Naive thymus-derived CD8-positive, alpha-beta T cell (primary cell): ENCODE measurements around the gene CD163L1. TPM values are rescaled to one million over a fixed set of nuclear protein-coding genes. Genes with fewer than 3 reads are reported as not detected.

Source experiments
- ATAC-seq, 2 donors: fragments of 150-1000 bp; cut with Tn5 transposase in 1 of 2; sonication (Bioruptor Pico), chemical (Tn5 transposase) in 1 of 2; 1 replicate in 1 of 2; 2 replicates in 1 of 2; pipeline ENCODE4 v1.10.0; 2021; ENCODE audit warnings: mild to moderate bottlenecking in 2 of 2, moderate library complexity in 2 of 2
- POLR2A ChIA-PET: fragments of 350-600 bp; sonication (Branson Sonifier 250); formaldehyde crosslinking; loops from one replicate; lab custom pipeline; 2021; ENCODE audit warnings: antibody characterized with exemption; lab: Charles Lee
- DNase-seq, 10 donors: peaks; one replicate each; pipeline versions ENCODE4 v3.0.0 to v3.0.0-alpha.2; 2020 to 2022
- H3K27ac Mint-ChIP-seq, 10 donors: one replicate each; pipeline ENCODE4 v1.8.0; 2020 to 2022; ENCODE audit warnings: mild to moderate bottlenecking in 10 of 10, mixed read lengths in 10 of 10, moderate library complexity in 4 of 10, inconsistent platforms in 1 of 10
- H3K27me3 Mint-ChIP-seq, 5 donors: one replicate each; pipeline ENCODE4 v1.8.0; 2021 to 2022; ENCODE audit warnings: mixed read lengths in 5 of 5
- H3K36me3 Mint-ChIP-seq, 3 donors: one replicate each; pipeline ENCODE4 v1.8.0; 2020 to 2022; ENCODE audit warnings: mixed read lengths in 3 of 3, mild to moderate bottlenecking in 2 of 3, inconsistent platforms in 1 of 3
- H3K4me1 Mint-ChIP-seq, 4 donors: one replicate each; pipeline ENCODE4 v1.8.0; 2021 to 2022; ENCODE audit warnings: mixed read lengths in 4 of 4
- H3K4me3 Mint-ChIP-seq, 10 donors: one replicate each; pipeline ENCODE4 v1.8.0; 2020 to 2022; ENCODE audit warnings: mild to moderate bottlenecking in 10 of 10, mixed read lengths in 10 of 10, moderate library complexity in 6 of 10, inconsistent platforms in 1 of 10
- H3K9me3 Mint-ChIP-seq, 9 donors: one replicate each; pipeline ENCODE4 v1.8.0; 2020 to 2022; ENCODE audit warnings: mixed read lengths in 9 of 9, mild to moderate bottlenecking in 3 of 9, inconsistent platforms in 1 of 9, moderate library complexity in 1 of 9
- polyA plus RNA-seq, 3 donors: library from polyadenylated mRNA; unstranded; fragments of 300-500 nt; fragmentation: Illumina TruSeq; gene quantifications; one replicate each; pipeline ENCODE4 v1.2.3, GENCODE V29; 2021
- total RNA-seq, 8 experiments: library from RNA in 2 of 8; stranded (reverse) in 2 of 8; gene quantifications; one replicate each; pipeline ENCODE4 v1.2.3 and lab custom pipeline; 2021 to 2026

Gene CD163L1
- total RNA-seq (1 to 10 TPM in 1 of 2 experiments, under 1 TPM in 1; 0.33 to 2.9 TPM), polyA plus RNA-seq (not detected), total RNA-seq (lab: John Stamatoyannopoulos, UW) (0 to 0.30 (median 0.12) reads per million in 6 experiments)

DNA sequence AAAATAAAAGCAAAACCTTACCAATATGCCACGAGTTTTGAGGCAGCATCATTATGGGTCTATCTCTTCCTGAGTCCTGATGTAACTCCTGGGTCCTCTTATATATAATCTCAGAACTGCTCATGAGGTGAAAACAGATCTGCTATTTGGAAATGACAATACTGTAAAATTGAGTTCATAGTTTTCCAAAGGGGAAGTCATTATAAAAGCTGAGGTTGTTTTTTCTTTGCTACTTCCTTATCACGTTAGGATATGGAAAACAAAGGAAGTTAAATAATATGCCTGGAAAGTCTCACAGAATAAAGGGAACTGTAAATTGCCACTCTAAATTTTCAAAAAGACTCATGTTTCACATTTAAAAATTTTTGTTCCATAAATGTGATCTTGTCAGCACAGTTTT, at the start of gene CD163L1:
Gene CD163L1 (minus strand): TSS at position 78 of the 400 bp plus-strand sequence. CDS start 26 bp downstream, at position 52.
- POLR2A ChIA-PET: no interaction called here
- Mint-ChIP-seq H3K4me1 (peaks cover 4 to 6% (median 5%) of the 10 kb centered on the region in 4 donors), H3K4me3 (no peak within 1 kb of the TSS), H3K36me3 (peaks cover 0 to 2% (median 0%) of the 10 kb centered on the region in 3 donors), H3K9me3 (peaks cover 0 to 10% (median 4%) of the 10 kb centered on the region in 9 donors), H3K27ac (no peak within 1 kb of the TSS), H3K27me3 (peaks cover 22 to 30% (median 26%) of the 10 kb centered on the region in 5 donors)
- ATAC-seq (no peak), DNase-seq (no peak)

- no peak for DNase-seq
- H3K36me3 Mint-ChIP-seq: no peaks in the 10 kb centered on the region
- ATAC-seq: no peak
- no peak overlapping the region for H3K4me3 Mint-ChIP-seq
- peaks cover 0 to 3% (median 0%) of the 10 kb centered on the region in 9 donors for H3K9me3 Mint-ChIP-seq
- POLR2A ChIA-PET: no interaction called here
- H3K4me1 Mint-ChIP-seq: no peaks in the 10 kb centered on the region
- H3K27me3 Mint-ChIP-seq: peaks cover 11 to 37% (median 18%) of the 10 kb centered on the region in 5 donors
- H3K27ac Mint-ChIP-seq: no peak overlapping the region
Measured at GRCh38 chr12:7493006-7493405, 49.1 kb upstream of the CD163L1 start.

DNA sequence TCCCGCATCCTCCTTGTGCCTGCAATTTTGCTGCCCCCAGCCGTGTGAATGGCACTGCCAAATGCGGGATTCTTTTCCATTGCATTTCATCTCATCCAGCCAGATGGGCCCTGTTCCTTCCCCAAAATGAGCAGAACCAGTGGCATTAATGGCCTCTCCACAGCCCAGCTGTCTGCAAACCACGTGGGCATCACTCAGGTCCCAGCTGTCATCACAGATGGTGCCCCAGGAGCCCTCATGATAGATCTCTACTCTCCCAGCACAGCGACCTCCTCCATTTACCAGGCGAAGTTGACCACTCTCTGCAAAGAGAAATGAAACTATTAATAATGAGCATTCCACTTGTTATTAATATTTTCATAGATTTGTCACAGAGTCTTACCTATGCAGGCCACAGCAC, 42.6 kb upstream of the CD163L1 start:
- no peaks in the 10 kb centered on the region for H3K36me3 Mint-ChIP-seq
- H3K27ac Mint-ChIP-seq: no peak overlapping the region
- no peaks in the 10 kb centered on the region for H3K9me3 Mint-ChIP-seq
- H3K27me3 Mint-ChIP-seq: peaks cover 0 to 10% (median 4%) of the 10 kb centered on the region in 5 donors
- ATAC-seq: no peak
- no peak for DNase-seq
- no peak overlapping the region for H3K4me3 Mint-ChIP-seq
- POLR2A ChIA-PET: no interaction called here
- H3K4me1 Mint-ChIP-seq: no peaks in the 10 kb centered on the region

GRCh38 chr12:7485095-7485494, 41.1 kb upstream of the CD163L1 start:
- Mint-ChIP-seq H3K9me3 (no peaks in the 10 kb centered on the region), H3K4me1 (no peaks in the 10 kb centered on the region), H3K27ac (no peak overlapping the region), H3K36me3 (no peaks in the 10 kb centered on the region), H3K4me3 (no peak overlapping the region), H3K27me3 (peaks cover 0 to 8% (median 4%) of the 10 kb centered on the region in 5 donors)
- DNase-seq: no peak
- ATAC-seq: no peak
- POLR2A ChIA-PET: no interaction called here

GRCh38 chr12:7483343-7483742, 39.4 kb upstream of the CD163L1 start:
- DNase-seq (no peak), ATAC-seq (no peak)
- Mint-ChIP-seq H3K27ac (no peak overlapping the region), H3K36me3 (no peaks in the 10 kb centered on the region), H3K9me3 (no peaks in the 10 kb centered on the region), H3K4me1 (no peaks in the 10 kb centered on the region), H3K27me3 (peaks cover 0 to 7% (median 3%) of the 10 kb centered on the region in 5 donors), H3K4me3 (no peak overlapping the region)
- POLR2A ChIA-PET: no interaction called here

- H3K4me1 Mint-ChIP-seq: no peaks in the 10 kb centered on the region
- H3K9me3 Mint-ChIP-seq: peaks cover 0 to 19% (median 0%) of the 10 kb centered on the region in 9 donors
- H3K36me3 Mint-ChIP-seq: no peaks in the 10 kb centered on the region
- H3K27me3 Mint-ChIP-seq: peaks cover 0 to 4% (median 0%) of the 10 kb centered on the region in 5 donors
- DNase-seq (no peak), ATAC-seq (no peak)
- H3K27ac Mint-ChIP-seq: no peak overlapping the region
- POLR2A ChIA-PET: no interaction called here
- H3K4me3 Mint-ChIP-seq: no peak overlapping the region
Measured at GRCh38 chr12:7479771-7480170, 35.8 kb upstream of the CD163L1 start.

- no peak overlapping the region for H3K4me3 Mint-ChIP-seq
- no peak for DNase-seq
- H3K27ac Mint-ChIP-seq: no peak overlapping the region
- peaks cover 1 to 14% (median 7%) of the 10 kb centered on the region in 5 donors for H3K27me3 Mint-ChIP-seq
- peaks cover 0 to 6% (median 0%) of the 10 kb centered on the region in 3 donors for H3K36me3 Mint-ChIP-seq
- POLR2A ChIA-PET: no interaction called here
- peaks cover 0 to 40% (median 10%) of the 10 kb centered on the region in 9 donors for H3K9me3 Mint-ChIP-seq
- no peaks in the 10 kb centered on the region for H3K4me1 Mint-ChIP-seq
- ATAC-seq: no peak
Measured at GRCh38 chr12:7472060-7472459, 28.1 kb upstream of the CD163L1 start.

- ATAC-seq (peak; percentile 66 to 75), DNase-seq (peak in 9 of 10 donors; percentile 5 to 71 (median 51))
- Mint-ChIP-seq H3K27ac (peak overlapping the region in 1 of 10 donors; percentile 4), H3K4me3 (no peak overlapping the region), H3K4me1 (no peaks in the 10 kb centered on the region), H3K36me3 (peaks cover 0 to 2% (median 0%) of the 10 kb centered on the region in 3 donors), H3K27me3 (peaks cover 6 to 11% (median 7%) of the 10 kb centered on the region in 5 donors), H3K9me3 (peaks cover 0 to 1% (median 0%) of the 10 kb centered on the region in 9 donors)
- POLR2A ChIA-PET: interaction anchor here (1.0 kb wide), 1 partner anchor 180 kb away, joined by 3 read pairs; no protein-coding TSS in a partner anchor
Measured at GRCh38 chr12:7460375-7461259, 16.7 kb upstream of the CD163L1 start.

- Mint-ChIP-seq H3K27ac (no peak overlapping the region), H3K9me3 (no peaks in the 10 kb centered on the region), H3K4me3 (no peak overlapping the region), H3K4me1 (no peaks in the 10 kb centered on the region), H3K27me3 (peaks cover 2 to 10% (median 6%) of the 10 kb centered on the region in 5 donors), H3K36me3 (peaks cover 0 to 2% (median 0%) of the 10 kb centered on the region in 3 donors)
- no peak for ATAC-seq
- POLR2A ChIA-PET: interaction anchor here (1.0 kb wide), 1 partner anchor 180 kb away, joined by 3 read pairs; no protein-coding TSS in a partner anchor
- DNase-seq: no peak
Measured at GRCh38 chr12:7459973-7460372, 16.0 kb upstream of the CD163L1 start.

DNA sequence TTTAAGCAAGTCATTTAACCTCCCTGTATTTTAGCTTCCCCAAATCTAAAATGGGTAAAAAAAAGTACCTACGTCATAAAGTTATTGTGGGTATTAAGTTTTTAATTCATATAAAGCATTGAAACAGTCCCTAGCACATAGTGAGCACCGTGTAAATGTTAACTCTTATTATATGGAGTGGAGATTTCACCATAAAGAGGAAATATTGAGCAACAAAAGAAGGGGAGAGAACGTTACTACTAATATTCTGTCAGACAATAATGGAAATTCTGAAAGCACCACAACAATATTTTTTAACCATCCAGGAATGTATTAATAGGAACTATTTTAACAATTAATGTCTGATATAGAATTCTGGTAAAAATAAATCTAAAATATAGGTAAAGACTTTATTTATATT, 7.8 kb upstream of the CD163L1 start:
- H3K36me3 Mint-ChIP-seq: peaks cover 0 to 12% (median 0%) of the 10 kb centered on the region in 3 donors
- no peak for ATAC-seq

GRCh38 chr12:7450667-7451066, 6.7 kb upstream of the CD163L1 start:
- POLR2A ChIA-PET: no interaction called here

More for the DNA sequence above, 7.8 kb upstream of the CD163L1 start:
- Mint-ChIP-seq H3K27me3 (peaks cover 0 to 12% (median 2%) of the 10 kb centered on the region in 5 donors), H3K27ac (no peak overlapping the region), H3K9me3 (peaks cover 0 to 15% (median 3%) of the 10 kb centered on the region in 9 donors), H3K4me3 (no peak overlapping the region), H3K4me1 (no peaks in the 10 kb centered on the region)
- POLR2A ChIA-PET: no interaction called here
- no peak for DNase-seq

GRCh38 chr12:7448099-7448498, 4.1 kb upstream of the CD163L1 start:
- Mint-ChIP-seq H3K9me3 (peaks cover 0 to 5% (median 0%) of the 10 kb centered on the region in 9 donors), H3K4me1 (no peaks in the 10 kb centered on the region), H3K36me3 (peaks cover 0 to 2% (median 0%) of the 10 kb centered on the region in 3 donors), H3K27me3 (peaks cover 0 to 12% (median 5%) of the 10 kb centered on the region in 5 donors), H3K27ac (no peak overlapping the region), H3K4me3 (no peak overlapping the region)
- no peak for DNase-seq
- ATAC-seq: no peak
- POLR2A ChIA-PET: no interaction called here

More at GRCh38 chr12:7450667-7451066, 6.7 kb upstream of the CD163L1 start:
- peaks cover 0 to 12% (median 2%) of the 10 kb centered on the region in 5 donors for H3K27me3 Mint-ChIP-seq
- no peak for ATAC-seq
- H3K27ac Mint-ChIP-seq: no peak overlapping the region
- no peak for DNase-seq
- H3K4me3 Mint-ChIP-seq: no peak overlapping the region
- H3K9me3 Mint-ChIP-seq: peaks cover 0 to 15% (median 3%) of the 10 kb centered on the region in 9 donors
- H3K4me1 Mint-ChIP-seq: no peaks in the 10 kb centered on the region
- peaks cover 0 to 12% (median 0%) of the 10 kb centered on the region in 3 donors for H3K36me3 Mint-ChIP-seq

DNA sequence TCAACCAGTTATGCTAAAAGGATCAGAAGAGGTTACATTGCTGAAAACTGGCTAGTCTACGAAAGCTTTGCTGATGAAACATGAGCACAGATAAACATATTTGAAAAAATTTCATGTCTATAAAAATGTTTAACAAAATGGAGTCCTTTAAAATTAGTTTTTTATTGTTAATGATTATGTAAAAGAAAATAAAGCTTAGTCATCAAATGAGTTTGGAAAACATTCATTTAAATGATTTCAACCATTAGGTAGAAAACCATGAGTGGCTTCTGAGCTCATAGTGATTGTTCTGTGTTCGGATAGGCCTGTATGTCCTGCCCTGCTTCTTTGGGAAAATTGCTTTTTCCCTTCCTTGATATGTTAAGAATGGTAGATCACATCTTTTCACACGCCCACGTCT, 584 bp upstream of the CD163L1 start:
- Mint-ChIP-seq H3K36me3 (peaks cover 0 to 2% (median 0%) of the 10 kb centered on the region in 3 donors), H3K4me1 (peaks cover 2 to 5% (median 4%) of the 10 kb centered on the region in 4 donors)
- no peak for ATAC-seq

More for the DNA sequence above, 584 bp upstream of the CD163L1 start:
- peaks cover 0 to 9% (median 2%) of the 10 kb centered on the region in 9 donors for H3K9me3 Mint-ChIP-seq
- H3K27ac Mint-ChIP-seq: no peak overlapping the region
- no peak overlapping the region for H3K4me3 Mint-ChIP-seq
- H3K27me3 Mint-ChIP-seq: peaks cover 18 to 26% (median 21%) of the 10 kb centered on the region in 5 donors
- DNase-seq: no peak
- POLR2A ChIA-PET: no interaction called here
